ENCODE results near the gene EML4.
"Not testable (repeated sequence)": the region's sequence is repeated elsewhere in the genome, so short reads cannot be mapped to it uniquely, and the experiment has no call there.

Gene EML4

DNA sequence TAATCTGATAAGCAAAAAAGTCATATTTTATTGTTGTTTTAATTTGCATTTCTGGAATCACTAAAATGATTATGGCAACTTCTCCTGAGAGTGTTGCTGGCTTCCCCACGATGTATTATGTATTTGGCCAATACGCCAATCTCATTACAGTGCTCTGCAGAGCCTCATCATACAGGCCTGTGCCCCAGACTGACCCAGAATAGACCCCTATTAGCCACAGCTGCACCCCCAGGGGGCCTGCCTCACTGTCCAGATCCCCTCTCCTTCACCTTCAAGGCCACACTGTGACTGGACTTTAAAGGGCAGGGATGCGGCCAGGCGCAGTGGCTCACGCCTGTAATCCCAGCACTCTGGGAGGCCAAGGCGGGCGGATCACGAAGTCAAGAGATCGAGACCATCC is 209.3 kb downstream of the EML4 start:
- H3K79me2 ChIP-seq (ENCODE audit: insufficient read depth, low read length): no peaks in the 10 kb centered on the region
- no peak overlapping the region for H3K4me2 ChIP-seq (ENCODE audit: low read depth, low read length, poor library complexity, severe bottlenecking)
- no peak overlapping the region for H3K4me3 ChIP-seq (ENCODE audit: low read length, poor library complexity, severe bottlenecking)
- H3K9me2 ChIP-seq (replicated peaks; ENCODE audit: low read depth, low read length): no peaks in the 10 kb centered on the region
- H2AFZ ChIP-seq (ENCODE audit: low read length): no peak overlapping the region
- no peaks in the 10 kb centered on the region for H3K9me3 ChIP-seq (ENCODE audit: insufficient read depth, low read depth, low read length)
- no peaks in the 10 kb centered on the region for H3F3A ChIP-seq (ENCODE audit: low read depth)
- no peaks in the 10 kb centered on the region for H4K20me1 ChIP-seq (ENCODE audit: insufficient read depth, low read length, poor library complexity, severe bottlenecking)
- H3K4me1 ChIP-seq (ENCODE audit: insufficient read depth, low read length, poor library complexity, severe bottlenecking): peaks cover 10% of the 10 kb centered on the region
- no peak overlapping the region for H3K9ac ChIP-seq (ENCODE audit: low read depth, low read length, poor library complexity, severe bottlenecking)
- no peaks in the 10 kb centered on the region for H3K36me3 ChIP-seq (ENCODE audit: insufficient read depth, low read length)
- H3K27me3 ChIP-seq (ENCODE audit: insufficient read depth, low read length, poor library complexity, severe bottlenecking): no peaks in the 10 kb centered on the region
- TF ChIP-seq EZH2phosphoT487 (IDR thresholded peaks at IDR 0.05; ENCODE audit: borderline replicate concordance): no peak
- TF ChIP-seq, protein P1, sequence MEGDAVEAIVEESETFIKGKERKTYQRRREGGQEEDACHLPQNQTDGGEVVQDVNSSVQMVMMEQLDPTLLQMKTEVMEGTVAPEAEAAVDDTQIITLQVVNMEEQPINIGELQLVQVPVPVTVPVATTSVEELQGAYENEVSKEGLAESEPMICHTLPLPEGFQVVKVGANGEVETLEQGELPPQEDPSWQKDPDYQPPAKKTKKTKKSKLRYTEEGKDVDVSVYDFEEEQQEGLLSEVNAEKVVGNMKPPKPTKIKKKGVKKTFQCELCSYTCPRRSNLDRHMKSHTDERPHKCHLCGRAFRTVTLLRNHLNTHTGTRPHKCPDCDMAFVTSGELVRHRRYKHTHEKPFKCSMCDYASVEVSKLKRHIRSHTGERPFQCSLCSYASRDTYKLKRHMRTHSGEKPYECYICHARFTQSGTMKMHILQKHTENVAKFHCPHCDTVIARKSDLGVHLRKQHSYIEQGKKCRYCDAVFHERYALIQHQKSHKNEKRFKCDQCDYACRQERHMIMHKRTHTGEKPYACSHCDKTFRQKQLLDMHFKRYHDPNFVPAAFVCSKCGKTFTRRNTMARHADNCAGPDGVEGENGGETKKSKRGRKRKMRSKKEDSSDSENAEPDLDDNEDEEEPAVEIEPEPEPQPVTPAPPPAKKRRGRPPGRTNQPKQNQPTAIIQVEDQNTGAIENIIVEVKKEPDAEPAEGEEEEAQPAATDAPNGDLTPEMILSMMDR (conservative IDR thresholded peaks at IDR 0.05; ENCODE audit: low read length): no peak

DNA sequence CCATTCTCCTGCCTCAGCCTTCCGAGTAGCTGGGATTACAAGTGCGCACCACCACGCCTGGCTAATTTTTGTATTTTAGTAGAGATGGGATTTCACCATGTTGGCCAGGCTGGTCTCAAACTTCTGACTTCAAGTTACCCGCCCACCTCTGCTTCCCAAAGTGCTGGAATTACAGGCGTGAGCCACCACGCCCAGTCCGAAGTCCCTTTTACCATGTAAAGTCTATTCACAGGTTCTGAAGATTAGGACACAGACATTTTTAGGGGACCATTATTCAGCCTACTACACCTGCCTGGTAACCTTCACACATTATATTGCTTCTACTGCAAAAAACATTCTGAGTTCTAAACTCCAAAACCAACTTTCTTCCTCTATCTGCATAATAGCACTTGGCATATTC is 210.9 kb downstream of the EML4 start:
- not testable (repeated sequence) for H3K9me3 ChIP-seq (ENCODE audit: insufficient read depth, low read depth, low read length); H3K9me2 ChIP-seq (replicated peaks; ENCODE audit: low read depth, low read length); H3K4me3 ChIP-seq (ENCODE audit: low read length, poor library complexity, severe bottlenecking); H3K79me2 ChIP-seq (ENCODE audit: insufficient read depth, low read length); H3K36me3 ChIP-seq (ENCODE audit: insufficient read depth, low read length); H4K20me1 ChIP-seq (ENCODE audit: insufficient read depth, low read length, poor library complexity, severe bottlenecking); H2AFZ ChIP-seq (ENCODE audit: low read length); H3K27me3 ChIP-seq (ENCODE audit: insufficient read depth, low read length, poor library complexity, severe bottlenecking); H3K9ac ChIP-seq (ENCODE audit: low read depth, low read length, poor library complexity, severe bottlenecking); H3F3A ChIP-seq (ENCODE audit: low read depth); H3K4me2 ChIP-seq (ENCODE audit: low read depth, low read length, poor library complexity, severe bottlenecking)
- peaks cover 10% of the 10 kb centered on the region for H3K4me1 ChIP-seq (ENCODE audit: insufficient read depth, low read length, poor library complexity, severe bottlenecking)

DNA sequence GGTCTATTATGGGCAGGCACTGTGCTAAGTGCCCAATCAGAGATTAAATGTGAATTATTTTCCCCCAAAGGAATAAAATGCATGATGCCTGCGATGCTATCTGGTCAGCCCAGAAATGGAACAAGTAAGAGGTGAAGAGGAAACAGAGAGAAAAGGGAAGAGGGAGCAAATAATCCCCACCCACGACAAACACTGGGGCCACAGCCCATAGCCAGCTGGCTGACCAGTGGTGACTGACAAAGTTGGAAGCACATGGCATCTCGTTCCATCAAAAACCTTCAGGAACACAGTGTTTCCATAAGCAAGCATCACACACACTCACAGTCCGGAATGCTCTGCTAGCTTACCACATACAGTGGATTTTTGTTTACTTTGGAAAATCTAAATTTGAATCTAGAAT is 213.0 kb downstream of the EML4 start:
- Histone ChIP-seq H3K9me3 (ENCODE audit: insufficient read depth, low read depth, low read length) (no peaks in the 10 kb centered on the region), H2AFZ (ENCODE audit: low read length) (no peak overlapping the region), H3K79me2 (ENCODE audit: insufficient read depth, low read length) (no peaks in the 10 kb centered on the region), H4K20me1 (ENCODE audit: insufficient read depth, low read length, poor library complexity, severe bottlenecking) (no peaks in the 10 kb centered on the region), H3K9me2 (replicated peaks; ENCODE audit: low read depth, low read length) (no peaks in the 10 kb centered on the region), H3K4me2 (ENCODE audit: low read depth, low read length, poor library complexity, severe bottlenecking) (no peak overlapping the region), H3K9ac (ENCODE audit: low read depth, low read length, poor library complexity, severe bottlenecking) (no peak overlapping the region), H3K4me1 (ENCODE audit: insufficient read depth, low read length, poor library complexity, severe bottlenecking) (no peaks in the 10 kb centered on the region), H3K4me3 (ENCODE audit: low read length, poor library complexity, severe bottlenecking) (no peak overlapping the region), H3K36me3 (ENCODE audit: insufficient read depth, low read length) (no peaks in the 10 kb centered on the region), H3K27me3 (ENCODE audit: insufficient read depth, low read length, poor library complexity, severe bottlenecking) (no peaks in the 10 kb centered on the region), H3F3A (ENCODE audit: low read depth) (no peaks in the 10 kb centered on the region)
- TF ChIP-seq EZH2phosphoT487 (IDR thresholded peaks at IDR 0.05; ENCODE audit: borderline replicate concordance): no peak
- TF ChIP-seq, protein P1 (conservative IDR thresholded peaks at IDR 0.05; ENCODE audit: low read length): no peak
